ENCODE measurements around the gene TCP11L2. TPM values are rescaled to one million over a fixed set of nuclear protein-coding genes. Genes with fewer than 3 reads are reported as not detected.

TCP11L2 gene
- total and polyA plus RNA-seq, 2 of the 4 experiments (the other 2 are of a cell fraction) = 7.3 to 32.8 TPM

- Histone ChIP-seq H2BK20ac (ENCODE audit: low read depth, low read length) (no peak overlapping the region), H3K18ac (ENCODE audit: low read depth, low read length) (no peak overlapping the region), H2BK5ac (ENCODE audit: low read depth, low read length, poor library complexity, severe bottlenecking) (no peak overlapping the region), H3K23ac (ENCODE audit: low read depth, low read length) (no peak overlapping the region), H3K79me1 (ENCODE audit: low read depth in 1 of 2, low read length in 2 of 2) (peaks cover 8 to 26% of the 10 kb centered on the region in 2 experiments; a peak in 3 of 4 replicates), H3K9ac (ENCODE audit: low read depth, low read length) (no peak overlapping the region), H2AK9ac (replicated peaks; ENCODE audit: low read depth, low read length, poor library complexity) (no peak overlapping the region), H4K91ac (ENCODE audit: insufficient read depth, low read depth, low read length) (no peak overlapping the region), H3K27ac (ENCODE audit: insufficient read depth, low read length) (no peak overlapping the region), H3K14ac (replicated peaks; ENCODE audit: low read depth, low read length) (no peak overlapping the region), H3K36me3 (ENCODE audit: control insufficient read depth, insufficient read depth, low read length) (no peaks in the 10 kb centered on the region; the same call in 1 of the 2 replicates), H3K4me2 (ENCODE audit: low read depth, low read length) (no peak overlapping the region), H4K5ac (ENCODE audit: low read depth, low read length) (no peak overlapping the region), H2BK15ac (ENCODE audit: low read depth, low read length) (no peak overlapping the region), H3K27me3 (ENCODE audit: control insufficient read depth, insufficient read depth, low read length) (no peaks in the 10 kb centered on the region), H2AFZ (replicated peaks; ENCODE audit: low read length, poor library complexity) (no peak overlapping the region), H3K9me1 (ENCODE audit: insufficient read depth, low read length) (peaks cover 21% of the 10 kb centered on the region), H2AK5ac (ENCODE audit: low read depth, low read length) (peak overlapping the region; percentile 20; the same call in 1 of the 2 replicates), H3K4me3 (ENCODE audit: insufficient read depth, low read depth, low read length) (no peak overlapping the region), H4K20me1 (ENCODE audit: insufficient read depth, low read length) (no peaks in the 10 kb centered on the region), H3K4me1 (ENCODE audit: control insufficient read depth, insufficient read depth, low read length) (peaks cover 15% of the 10 kb centered on the region), H3K9me3 (ENCODE audit: control insufficient read depth, insufficient read depth, low read length) (no peaks in the 10 kb centered on the region), H4K8ac (ENCODE audit: low read depth in 2 of 2, low read length in 2 of 2) (no peak overlapping the region), H3K4ac (ENCODE audit: low read depth, low read length) (0 out of 2 replicates have a peak overlapping the region, but pooled peaks have one; percentile 75), H3K56ac (ENCODE audit: extremely low read depth, insufficient read depth, low read length) (no peak overlapping the region), H2BK120ac (ENCODE audit: low read depth, low read length) (no peak overlapping the region)
- intact Hi-C loops (cut with micrococcal nuclease) = no loop called here
- no TSS peak for BruUV-seq (replicated peaks)
- no peak for ATAC-seq (ENCODE audit: low read depth)
- in situ Hi-C loops (cut with MboI; ENCODE audit: low sequenced_read_pairs) = no loop called here
- 84% methylated on average over 3 of the region's 3 CpGs; no CpG with 5 or more reads in 1 of the 2 experiments for WGBS, 2 experiments (ENCODE audit: extremely low coverage in 2 of 2, insufficient read length in 1 of 2)
- dilution Hi-C loops (cut with HindIII; ENCODE audit: low sequenced_read_pairs, unreplicated experiment) = no loop called here
- ChIA-PET CTCF (no interaction called here), POLR2A (ENCODE audit: unreplicated experiment) (no interaction called here)
- TF ChIP-seq CTCF (conservative IDR thresholded peaks at IDR 0.05; ENCODE audit: low read depth, low read length) (no peak), NFE2L2 (IDR thresholded peaks at IDR 0.05; ENCODE audit: low read depth, low read length) (no peak), CEBPB (IDR thresholded peaks at IDR 0.05; ENCODE audit: low read depth, low read length) (no peak), SMC3 (IDR thresholded peaks at IDR 0.05; ENCODE audit: low read depth, low read length) (no peak), USF2 (IDR thresholded peaks at IDR 0.05; ENCODE audit: low read depth, low read length) (no peak), MAZ (IDR thresholded peaks at IDR 0.05; ENCODE audit: borderline replicate concordance, low read depth, low read length) (no peak), ELK1 (IDR thresholded peaks at IDR 0.05; ENCODE audit: borderline replicate concordance, low read depth, low read length) (no peak), MAFK (IDR thresholded peaks at IDR 0.05; ENCODE audit: low read depth, low read length) (no peak), MXI1 (IDR thresholded peaks at IDR 0.05; ENCODE audit: borderline replicate concordance, low read depth, low read length) (no peak), BHLHE40 (IDR thresholded peaks at IDR 0.05; ENCODE audit: low read depth, low read length) (no peak), POLR2A (IDR thresholded peaks at IDR 0.05; ENCODE audit: low read depth, low read length) (no peak), CHD1 (IDR thresholded peaks at IDR 0.05; ENCODE audit: low read depth, low read length) (no peak), FOS (IDR thresholded peaks at IDR 0.05; ENCODE audit: low read depth, low read length) (no peak), RCOR1 (IDR thresholded peaks at IDR 0.05; ENCODE audit: insufficient replicate concordance, low read length) (no peak), RFX5 (IDR thresholded peaks at IDR 0.05; ENCODE audit: low read depth, low read length) (no peak), RAD21 (IDR thresholded peaks at IDR 0.05; ENCODE audit: low read length) (no peak)
- DNase-seq = no peak
Observed at GRCh38 chr12:106308611-106309010, 6.1 kb downstream of the TCP11L2 start.

Data from IMR-90 (cell line).